ENCODE results near the gene CLRN1.

CLRN1 gene

DNA sequence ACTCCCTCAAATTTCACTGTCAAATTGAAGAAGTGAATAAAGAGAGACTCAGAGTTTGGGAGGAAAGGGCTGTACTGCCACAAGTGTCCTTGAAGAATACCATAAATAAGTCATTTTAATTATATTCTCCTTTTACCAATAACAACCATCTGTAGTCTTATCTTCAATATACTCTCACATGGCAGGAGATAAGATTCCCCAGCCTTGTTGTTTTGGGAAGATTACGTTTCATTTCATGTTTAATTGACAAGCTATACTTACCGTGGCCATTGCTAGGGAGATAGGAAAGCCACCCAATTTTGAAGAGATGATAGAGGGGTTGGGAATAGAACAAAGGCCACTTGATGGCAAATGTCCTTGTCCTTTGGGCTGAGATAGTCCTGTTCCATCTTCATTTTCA lies 69.5 kb downstream of the CLRN1 start:
- TF ChIP-seq, protein P1, sequence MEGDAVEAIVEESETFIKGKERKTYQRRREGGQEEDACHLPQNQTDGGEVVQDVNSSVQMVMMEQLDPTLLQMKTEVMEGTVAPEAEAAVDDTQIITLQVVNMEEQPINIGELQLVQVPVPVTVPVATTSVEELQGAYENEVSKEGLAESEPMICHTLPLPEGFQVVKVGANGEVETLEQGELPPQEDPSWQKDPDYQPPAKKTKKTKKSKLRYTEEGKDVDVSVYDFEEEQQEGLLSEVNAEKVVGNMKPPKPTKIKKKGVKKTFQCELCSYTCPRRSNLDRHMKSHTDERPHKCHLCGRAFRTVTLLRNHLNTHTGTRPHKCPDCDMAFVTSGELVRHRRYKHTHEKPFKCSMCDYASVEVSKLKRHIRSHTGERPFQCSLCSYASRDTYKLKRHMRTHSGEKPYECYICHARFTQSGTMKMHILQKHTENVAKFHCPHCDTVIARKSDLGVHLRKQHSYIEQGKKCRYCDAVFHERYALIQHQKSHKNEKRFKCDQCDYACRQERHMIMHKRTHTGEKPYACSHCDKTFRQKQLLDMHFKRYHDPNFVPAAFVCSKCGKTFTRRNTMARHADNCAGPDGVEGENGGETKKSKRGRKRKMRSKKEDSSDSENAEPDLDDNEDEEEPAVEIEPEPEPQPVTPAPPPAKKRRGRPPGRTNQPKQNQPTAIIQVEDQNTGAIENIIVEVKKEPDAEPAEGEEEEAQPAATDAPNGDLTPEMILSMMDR (IDR thresholded peaks at IDR 0.05) = no peak

DNA sequence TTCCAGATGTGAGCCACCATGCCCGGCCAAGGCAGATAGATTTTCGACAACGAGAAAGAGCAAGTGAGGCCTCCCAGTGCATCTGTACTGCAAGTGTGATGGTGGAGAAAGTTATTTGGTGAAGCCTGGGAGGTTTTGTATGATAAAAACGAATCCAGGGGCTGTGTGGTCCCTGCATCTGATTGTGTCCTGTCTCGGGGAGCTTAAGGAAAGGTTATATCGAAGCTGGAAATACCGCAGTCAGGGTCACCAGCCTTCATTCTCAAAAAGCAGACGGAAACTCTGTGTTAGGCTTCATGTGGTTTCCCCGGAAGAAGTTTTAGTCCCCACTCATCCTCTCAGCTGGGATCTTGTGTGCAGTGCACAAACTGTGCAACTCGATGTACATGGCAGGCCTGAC lies 70.7 kb downstream of the CLRN1 start:
- TF ChIP-seq, protein P1 (IDR thresholded peaks at IDR 0.05) = no peak

GRCh38 chr3:150899141-150899540 lies 73.4 kb downstream of the CLRN1 start:
- TF ChIP-seq, protein P1 (IDR thresholded peaks at IDR 0.05) = no peak

DNA sequence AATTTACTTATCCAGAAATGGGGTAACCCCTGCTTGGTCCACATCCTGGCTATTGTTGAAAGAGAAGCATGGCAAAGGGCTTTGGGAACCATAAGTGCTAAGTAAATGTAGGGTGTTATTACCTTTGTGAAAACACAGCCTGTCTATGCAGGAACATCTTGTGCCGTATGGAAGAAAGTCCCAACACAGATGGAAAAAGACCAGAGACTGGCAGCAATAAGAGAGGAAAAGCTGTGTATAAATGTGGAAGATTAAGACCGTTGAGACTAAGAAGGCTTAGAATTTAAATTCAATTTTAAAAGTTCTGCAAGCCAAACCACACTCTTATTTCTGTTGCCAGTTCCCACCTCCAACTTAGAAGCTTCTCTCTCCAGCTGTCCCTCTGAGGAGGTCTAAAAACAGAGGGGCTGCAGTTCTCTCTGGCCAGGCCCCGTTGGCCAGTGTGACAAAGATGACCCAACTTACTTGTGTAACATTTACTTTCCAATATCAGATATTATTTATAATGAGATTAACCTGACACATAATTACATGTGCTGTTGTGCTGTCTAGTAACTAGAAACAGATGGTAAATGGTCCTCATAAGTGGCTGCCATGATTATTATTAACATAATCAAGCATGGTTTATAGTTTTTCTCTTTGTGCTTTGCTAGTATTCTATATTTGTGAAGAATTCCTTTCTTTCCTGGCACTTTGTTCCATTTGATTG lies 74.3 kb downstream of the CLRN1 start:
- TF ChIP-seq, protein P1 (IDR thresholded peaks at IDR 0.05) = no peak

DNA sequence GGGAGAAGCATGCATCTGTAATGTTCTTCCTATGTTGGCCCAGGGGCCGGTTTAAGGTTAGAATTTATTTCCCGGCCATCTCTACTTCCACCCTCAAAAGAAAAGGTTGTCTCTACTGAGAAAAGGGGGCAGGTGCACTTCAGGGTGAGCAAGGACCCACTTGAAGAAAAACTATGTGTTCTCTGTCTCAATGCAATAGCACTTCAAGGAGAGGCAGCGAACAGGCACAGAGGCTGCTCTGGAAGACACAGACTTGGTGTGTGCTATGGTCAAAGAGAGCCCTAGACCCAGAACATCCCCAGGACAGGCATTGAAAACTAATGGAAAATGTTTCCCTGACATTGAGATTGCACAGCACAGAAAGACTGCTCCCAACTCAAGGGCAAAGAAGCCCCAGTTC lies 74.9 kb downstream of the CLRN1 start:
- TF ChIP-seq, protein P1 (IDR thresholded peaks at IDR 0.05) = no peak

DNA sequence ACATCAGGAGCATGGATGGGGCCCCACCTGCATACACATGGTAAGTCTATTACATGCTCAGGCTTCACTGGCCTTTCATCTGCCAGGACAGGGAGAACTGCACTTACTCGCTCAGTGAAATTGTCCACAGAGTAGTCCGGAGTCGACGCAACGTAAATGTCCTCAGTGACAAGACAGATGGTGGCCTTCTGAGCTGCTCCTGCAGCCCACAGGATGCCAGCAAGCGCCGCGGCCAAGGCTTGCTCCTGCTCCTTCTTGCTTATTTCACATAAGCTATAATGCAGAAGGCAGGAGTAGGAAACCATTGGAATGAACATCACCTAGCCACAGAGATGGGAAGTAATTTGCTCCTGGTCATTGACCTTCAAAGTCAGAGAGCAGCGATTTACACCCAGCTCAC lies 81.7 kb downstream of the CLRN1 start:
- TF ChIP-seq, protein P1 (IDR thresholded peaks at IDR 0.05) = no peak

GRCh38 chr3:150890295-150890694 lies 82.2 kb downstream of the CLRN1 start:
- TF ChIP-seq, protein P1 (IDR thresholded peaks at IDR 0.05) = no peak

- TF ChIP-seq, protein P1 (IDR thresholded peaks at IDR 0.05) = no peak
These were observed 83.4 kb downstream of the CLRN1 start for GRCh38 chr3:150889106-150889505.

Data from LNCAP (cell line).